Right atrium auricular region (tissue), 2 donors: ENCODE results near the gene FRMD1. TPM values are rescaled to one million over a fixed set of nuclear protein-coding genes. Genes with fewer than 3 reads are reported as not detected.

Source experiments
- DNase-seq: peaks from one replicate; pipeline ENCODE4 v3.0.0-alpha.2; 2019; ENCODE audit warnings: low spot score
- H3K27ac ChIP-seq, 2 donors: fragments of 200-600 bp; sonication (generic); 1 replicate in 1 of 2; 2 replicates in 1 of 2; pipeline ENCODE4 v1.5.1; 2016 to 2019
- H3K27me3 ChIP-seq, 2 donors: fragments of 200-600 bp; sonication (generic); one replicate each; pipeline versions ENCODE4 v1.5.1 to v1.6.0; 2017 to 2019
- H3K36me3 ChIP-seq: fragments of 200-600 bp; sonication (generic); one replicate; pipeline ENCODE4 v1.5.1; 2016
- H3K4me1 ChIP-seq, 2 donors: fragments of 200-600 bp; sonication (generic); one replicate each; pipeline versions ENCODE4 v1.5.1 to v1.6.0; 2017 to 2019
- H3K4me3 ChIP-seq, 2 donors: fragments of 200-600 bp; sonication (generic); 1 replicate in 1 of 2; 2 replicates in 1 of 2; pipeline ENCODE4 v1.5.1; 2017 to 2019; ENCODE audit warnings: mild to moderate bottlenecking in 1 of 2, moderate library complexity in 1 of 2
- H3K9me3 ChIP-seq, 2 donors: fragments of 200-600 bp; sonication (generic); one replicate each; pipeline ENCODE4 v1.5.1; 2019
- total RNA-seq, 2 donors: library from RNA; depleted of rRNA; stranded (reverse); fragments of >200 nt; gene quantifications; one replicate each; pipeline ENCODE4 v1.1.0, GENCODE V29; 2016
- TF ChIP-seq, protein P1 (sequence below), 2 donors: fragments of 200-600 bp; sonication (generic); IDR thresholded peaks; one replicate each; pipeline ENCODE4 v1.5.1; 2019; ENCODE audit warnings: antibody characterized with exemption in 2 of 2

The FRMD1 gene
- total RNA-seq, 2 donors from 2014 or later = 0.08 TPM; not detected in 1

DNA sequence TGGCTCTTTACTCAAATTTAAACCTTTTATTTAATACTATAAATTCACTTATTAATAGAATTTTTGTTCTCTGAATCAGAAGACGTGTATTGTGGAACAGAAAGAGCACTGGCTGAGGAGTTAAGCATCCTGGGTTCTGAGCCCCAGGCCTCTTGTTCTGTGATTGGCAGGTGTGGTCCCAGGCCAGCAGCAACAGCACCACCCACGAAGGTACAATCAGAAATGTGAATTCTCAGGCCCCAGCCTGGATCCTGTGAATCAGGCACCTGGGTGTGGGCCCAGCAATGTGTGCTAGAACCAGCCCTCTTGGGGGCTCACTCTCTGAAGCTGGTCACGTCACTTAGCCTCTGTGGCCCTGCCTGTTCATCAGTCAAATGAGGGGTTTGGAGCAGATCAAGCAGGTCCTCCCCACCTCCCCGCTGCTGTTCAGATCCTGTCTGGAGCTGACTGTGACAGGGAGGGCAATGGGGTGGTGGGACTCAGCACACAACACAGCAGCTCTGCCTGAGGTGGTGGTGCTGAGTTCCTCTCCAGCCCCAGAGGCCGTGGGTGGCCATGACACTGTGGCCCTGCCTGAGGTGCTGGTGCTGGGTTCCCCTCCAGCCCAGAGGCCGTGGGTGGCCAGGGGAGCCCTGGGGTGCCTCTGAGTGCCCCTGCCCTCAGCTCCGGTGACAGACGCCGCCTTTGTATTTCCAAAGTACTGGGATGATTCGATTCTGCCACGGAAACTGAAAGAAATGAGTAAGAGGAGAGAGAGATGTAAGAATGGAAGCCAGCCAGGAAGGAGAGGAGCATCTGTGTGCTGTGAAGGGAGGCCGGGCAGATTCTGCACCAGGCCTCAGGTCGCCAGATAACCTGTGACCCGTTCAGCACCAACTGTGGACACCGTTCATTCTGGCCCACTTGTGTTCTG is 41.6 kb upstream of the FRMD1 start:
- Histone ChIP-seq H3K4me1 (no peaks in the 10 kb centered on the region), H3K9me3 (no peaks in the 10 kb centered on the region), H3K36me3 (no peaks in the 10 kb centered on the region), H3K27me3 (no peaks in the 10 kb centered on the region), H3K4me3 (no peak overlapping the region), H3K27ac (no peak overlapping the region)
- DNase-seq = peak; percentile 36
- TF ChIP-seq, protein P1, sequence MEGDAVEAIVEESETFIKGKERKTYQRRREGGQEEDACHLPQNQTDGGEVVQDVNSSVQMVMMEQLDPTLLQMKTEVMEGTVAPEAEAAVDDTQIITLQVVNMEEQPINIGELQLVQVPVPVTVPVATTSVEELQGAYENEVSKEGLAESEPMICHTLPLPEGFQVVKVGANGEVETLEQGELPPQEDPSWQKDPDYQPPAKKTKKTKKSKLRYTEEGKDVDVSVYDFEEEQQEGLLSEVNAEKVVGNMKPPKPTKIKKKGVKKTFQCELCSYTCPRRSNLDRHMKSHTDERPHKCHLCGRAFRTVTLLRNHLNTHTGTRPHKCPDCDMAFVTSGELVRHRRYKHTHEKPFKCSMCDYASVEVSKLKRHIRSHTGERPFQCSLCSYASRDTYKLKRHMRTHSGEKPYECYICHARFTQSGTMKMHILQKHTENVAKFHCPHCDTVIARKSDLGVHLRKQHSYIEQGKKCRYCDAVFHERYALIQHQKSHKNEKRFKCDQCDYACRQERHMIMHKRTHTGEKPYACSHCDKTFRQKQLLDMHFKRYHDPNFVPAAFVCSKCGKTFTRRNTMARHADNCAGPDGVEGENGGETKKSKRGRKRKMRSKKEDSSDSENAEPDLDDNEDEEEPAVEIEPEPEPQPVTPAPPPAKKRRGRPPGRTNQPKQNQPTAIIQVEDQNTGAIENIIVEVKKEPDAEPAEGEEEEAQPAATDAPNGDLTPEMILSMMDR (IDR thresholded peaks at IDR 0.05) = no peak

DNA sequence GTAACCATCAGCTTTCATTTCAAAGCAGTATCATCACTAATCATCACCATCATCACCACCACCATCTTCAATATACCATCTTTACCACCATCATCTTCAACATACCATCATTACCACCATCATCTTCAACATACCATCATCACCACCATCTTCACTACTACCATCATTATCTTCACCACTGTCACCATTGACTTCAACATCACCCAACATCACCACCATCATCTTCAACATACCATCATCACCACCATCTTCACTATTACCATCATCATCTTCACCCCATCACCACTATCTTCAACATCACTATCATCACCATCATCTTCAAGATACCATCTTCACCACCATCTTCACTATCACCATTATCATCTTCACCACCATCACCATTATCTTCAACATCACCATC is 40.5 kb upstream of the FRMD1 start:
- no peak overlapping the region for H3K27ac ChIP-seq
- TF ChIP-seq, protein P1 (IDR thresholded peaks at IDR 0.05) = no peak
- H3K4me1 ChIP-seq = no peaks in the 10 kb centered on the region
- no peaks in the 10 kb centered on the region for H3K27me3 ChIP-seq
- no peak for DNase-seq
- no peaks in the 10 kb centered on the region for H3K9me3 ChIP-seq
- no peak overlapping the region for H3K4me3 ChIP-seq
- no peaks in the 10 kb centered on the region for H3K36me3 ChIP-seq

DNA sequence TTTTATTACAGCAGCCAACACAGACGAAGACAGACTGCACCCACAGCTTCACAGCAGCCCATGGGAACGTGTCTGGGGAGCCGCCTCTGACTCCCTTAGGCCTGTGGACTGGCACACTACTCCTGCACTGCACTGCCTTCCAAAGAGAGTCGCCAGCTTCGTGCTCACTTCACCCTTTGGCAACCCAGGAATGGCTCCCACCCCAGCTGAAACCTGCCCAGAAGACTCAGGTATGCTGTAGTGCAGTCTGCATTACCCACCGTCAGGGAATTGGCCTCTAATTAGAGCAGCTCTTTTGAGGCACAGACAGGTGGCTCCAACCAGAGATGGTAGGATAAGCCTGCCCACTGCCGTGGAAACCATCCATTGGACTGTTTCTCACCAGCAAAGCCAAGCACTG is 39.9 kb upstream of the FRMD1 start:
- H3K4me3 ChIP-seq = no peak overlapping the region
- H3K4me1 ChIP-seq = no peaks in the 10 kb centered on the region
- TF ChIP-seq, protein P1 (IDR thresholded peaks at IDR 0.05) = no peak
- no peaks in the 10 kb centered on the region for H3K9me3 ChIP-seq
- no peak overlapping the region for H3K27ac ChIP-seq
- DNase-seq = no peak
- no peaks in the 10 kb centered on the region for H3K27me3 ChIP-seq
- H3K36me3 ChIP-seq = no peaks in the 10 kb centered on the region

DNA sequence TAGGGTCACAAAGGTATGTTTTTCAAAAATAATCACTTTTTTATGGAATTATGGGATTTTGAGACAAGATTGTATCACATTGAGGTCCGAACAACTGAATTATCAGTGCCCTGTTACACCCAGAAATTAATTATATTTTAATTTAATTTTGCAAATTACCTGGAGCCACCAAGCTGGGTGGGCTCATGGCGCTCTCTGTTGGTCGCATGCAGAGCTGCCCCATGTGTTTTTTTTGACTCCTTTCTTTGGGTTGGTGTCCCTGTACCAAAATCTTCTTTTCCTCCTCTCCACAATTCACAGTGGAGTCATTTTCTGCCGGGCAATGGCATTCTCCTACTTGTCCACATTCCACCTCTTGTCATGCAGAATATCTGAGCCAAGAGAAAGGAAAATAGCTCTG is 38.9 kb upstream of the FRMD1 start:
- H3K27ac ChIP-seq = no peak overlapping the region
- no peaks in the 10 kb centered on the region for H3K36me3 ChIP-seq
- H3K4me3 ChIP-seq = no peak overlapping the region
- DNase-seq = no peak
- TF ChIP-seq, protein P1 (IDR thresholded peaks at IDR 0.05) = peak in 1 of 2 donors; percentile 52
- no peaks in the 10 kb centered on the region for H3K4me1 ChIP-seq
- no peaks in the 10 kb centered on the region for H3K27me3 ChIP-seq
- no peaks in the 10 kb centered on the region for H3K9me3 ChIP-seq

DNA sequence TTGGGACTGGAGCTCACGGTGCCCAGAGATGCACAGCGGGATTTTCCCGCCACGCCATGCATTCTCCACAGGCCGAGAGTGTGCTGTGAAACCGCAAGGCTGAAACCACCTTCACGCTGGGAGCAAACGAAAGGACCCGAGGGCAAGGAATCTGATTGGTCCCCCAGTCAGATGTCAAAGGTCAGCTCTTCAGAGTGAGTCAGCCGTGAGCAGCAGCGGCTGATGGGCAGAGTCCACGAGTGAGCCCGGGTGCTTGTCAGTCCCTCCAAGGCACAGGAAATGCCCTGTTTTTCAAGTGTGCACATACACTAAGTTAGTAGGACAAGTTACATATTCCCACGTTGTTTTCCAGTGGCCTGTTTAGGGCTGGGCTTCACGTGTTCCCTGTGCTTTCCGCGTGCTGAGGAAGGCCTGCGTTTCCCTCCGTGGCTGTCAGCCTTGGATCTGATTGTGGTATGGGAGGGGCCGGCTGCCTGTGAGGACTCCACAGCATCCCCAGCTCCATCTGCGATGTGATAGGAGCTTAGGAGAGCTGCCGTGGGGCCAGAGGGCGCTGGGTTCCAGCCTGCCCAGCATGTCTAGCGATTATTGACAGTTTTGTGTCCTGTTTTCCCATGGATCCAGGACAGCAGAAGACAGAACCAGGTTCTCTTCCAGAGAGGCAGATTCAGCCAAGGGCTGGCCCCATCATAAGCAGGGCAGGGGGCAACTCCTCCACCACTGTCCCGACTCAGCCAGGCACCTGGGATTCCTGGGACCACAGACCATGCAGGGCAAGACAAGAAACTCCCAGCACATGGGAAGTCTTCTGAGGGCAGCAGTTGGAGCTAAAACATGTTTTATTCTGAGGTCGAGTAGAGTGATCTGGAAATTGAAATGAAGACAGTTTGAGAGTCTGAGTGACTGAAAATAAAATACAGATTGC is 38.2 kb upstream of the FRMD1 start:
- no peaks in the 10 kb centered on the region for H3K27me3 ChIP-seq
- H3K9me3 ChIP-seq = no peaks in the 10 kb centered on the region
- no peaks in the 10 kb centered on the region for H3K4me1 ChIP-seq
- TF ChIP-seq, protein P1 (IDR thresholded peaks at IDR 0.05) = no peak
- no peak overlapping the region for H3K4me3 ChIP-seq
- DNase-seq = no peak
- no peak overlapping the region for H3K27ac ChIP-seq
- no peaks in the 10 kb centered on the region for H3K36me3 ChIP-seq
